BE2C (cell line): ENCODE measurements around the gene LCE1A.

Experiments
- DNase-seq: peaks from one replicate; pipeline ENCODE4 v3.0.0-alpha.2; 2020
- H3K27me3 ChIP-seq: fragments of 250-450 bp; sonication (Bioruptor Pico); 2 replicates; pipeline ENCODE4 v1.5.1; 2020; ENCODE audit warnings: mild to moderate bottlenecking
- H3K36me3 ChIP-seq: fragments of 250-450 bp; sonication (Bioruptor Pico); 2 replicates; pipeline ENCODE4 v1.5.1; 2020; ENCODE audit warnings: mild to moderate bottlenecking
- H3K4me1 ChIP-seq: fragments of 250-450 bp; sonication (Bioruptor Pico); 2 replicates; pipeline ENCODE4 v1.5.1; 2020
- H3K4me3 ChIP-seq: 2 replicates; pipeline ENCODE4 v1.5.1; 2011; ENCODE audit warnings: low read depth, low read length
- H3K9me3 ChIP-seq: fragments of 250-450 bp; sonication (Bioruptor Pico); 2 replicates; pipeline ENCODE4 v1.5.1; 2020
- CTCF ChIP-seq: IDR thresholded peaks from 2 replicates; pipeline ENCODE4 v1.5.1; 2012; ENCODE audit warnings: mild to moderate bottlenecking, low read depth, low read length

The LCE1A gene

DNA sequence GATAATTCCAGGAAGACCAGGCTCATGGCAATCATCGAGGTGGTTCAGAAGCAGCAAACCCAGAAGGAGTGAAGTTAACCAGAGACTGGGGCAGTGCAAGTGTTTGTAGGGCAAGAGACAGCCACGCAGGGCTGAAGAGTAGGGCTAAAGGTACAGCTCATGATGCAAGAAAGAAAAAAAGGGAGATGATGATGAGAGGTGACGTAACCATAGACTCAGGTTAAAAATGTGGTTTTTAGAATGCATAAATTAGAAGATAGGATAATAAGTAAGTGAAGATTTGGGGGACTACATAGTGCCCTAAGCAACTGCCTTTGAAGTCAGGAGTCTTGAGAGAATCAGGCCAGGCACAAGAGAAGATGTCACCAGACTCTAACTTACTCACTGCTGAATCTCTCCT lies 32.9 kb downstream of the LCE1A start:
- Histone ChIP-seq H3K9me3 (no peaks in the 10 kb centered on the region), H3K27me3 (no peaks in the 10 kb centered on the region)

DNA sequence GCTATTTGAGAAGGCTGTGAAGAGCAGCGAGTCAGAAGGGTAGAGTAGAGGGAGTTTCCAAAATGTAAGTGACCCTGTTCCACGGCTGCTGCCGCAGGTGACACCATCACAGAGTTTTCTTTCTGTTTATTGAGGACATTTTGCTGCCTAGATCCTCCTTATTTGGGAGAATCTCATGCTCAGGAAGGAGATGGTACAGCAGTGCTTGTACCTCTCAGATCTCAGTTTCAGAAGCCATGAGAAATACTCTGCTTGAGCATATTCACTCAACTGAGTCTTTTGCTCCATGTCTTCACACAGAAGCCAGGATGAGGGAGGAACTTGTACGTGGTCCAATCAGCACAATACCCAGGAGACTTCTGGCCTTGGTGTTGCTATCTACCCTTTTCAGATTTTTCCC lies 34.1 kb downstream of the LCE1A start:
- Histone ChIP-seq H3K27me3 (no peaks in the 10 kb centered on the region), H3K4me3 (no peak overlapping the region), H3K4me1 (no peaks in the 10 kb centered on the region), H3K36me3 (no peaks in the 10 kb centered on the region), H3K9me3 (no peaks in the 10 kb centered on the region)
- no peak for TF ChIP-seq CTCF
- no peak for DNase-seq

More for the DNA sequence above, 32.9 kb downstream of the LCE1A start:
- Histone ChIP-seq H3K4me1 (no peaks in the 10 kb centered on the region), H3K4me3 (no peak overlapping the region), H3K36me3 (no peaks in the 10 kb centered on the region)
- TF ChIP-seq CTCF, result no peak
- no peak for DNase-seq

- H3K9me3 ChIP-seq, result no peaks in the 10 kb centered on the region
- H3K4me1 ChIP-seq, result no peaks in the 10 kb centered on the region
- no peak overlapping the region for H3K4me3 ChIP-seq
- H3K27me3 ChIP-seq, result no peaks in the 10 kb centered on the region
- no peak for DNase-seq
- H3K36me3 ChIP-seq, result no peaks in the 10 kb centered on the region
- TF ChIP-seq CTCF, result no peak
These were observed 37.2 kb downstream of the LCE1A start for GRCh38 chr1:152864443-152864842.

GRCh38 chr1:152866321-152866720 lies 39.0 kb downstream of the LCE1A start:
- no peaks in the 10 kb centered on the region for H3K27me3 ChIP-seq
- DNase-seq, result no peak
- no peaks in the 10 kb centered on the region for H3K9me3 ChIP-seq
- H3K4me1 ChIP-seq, result no peaks in the 10 kb centered on the region
- no peak for TF ChIP-seq CTCF
- H3K36me3 ChIP-seq, result no peaks in the 10 kb centered on the region
- H3K4me3 ChIP-seq, result no peak overlapping the region

- DNase-seq, result peak; percentile 69
- TF ChIP-seq CTCF, result peak; percentile 87
- Histone ChIP-seq H3K27me3 (no peaks in the 10 kb centered on the region), H3K36me3 (no peaks in the 10 kb centered on the region), H3K9me3 (no peaks in the 10 kb centered on the region), H3K4me3 (no peak overlapping the region), H3K4me1 (no peaks in the 10 kb centered on the region)
These were observed 42.6 kb downstream of the LCE1A start for GRCh38 chr1:152869808-152870419.

DNA sequence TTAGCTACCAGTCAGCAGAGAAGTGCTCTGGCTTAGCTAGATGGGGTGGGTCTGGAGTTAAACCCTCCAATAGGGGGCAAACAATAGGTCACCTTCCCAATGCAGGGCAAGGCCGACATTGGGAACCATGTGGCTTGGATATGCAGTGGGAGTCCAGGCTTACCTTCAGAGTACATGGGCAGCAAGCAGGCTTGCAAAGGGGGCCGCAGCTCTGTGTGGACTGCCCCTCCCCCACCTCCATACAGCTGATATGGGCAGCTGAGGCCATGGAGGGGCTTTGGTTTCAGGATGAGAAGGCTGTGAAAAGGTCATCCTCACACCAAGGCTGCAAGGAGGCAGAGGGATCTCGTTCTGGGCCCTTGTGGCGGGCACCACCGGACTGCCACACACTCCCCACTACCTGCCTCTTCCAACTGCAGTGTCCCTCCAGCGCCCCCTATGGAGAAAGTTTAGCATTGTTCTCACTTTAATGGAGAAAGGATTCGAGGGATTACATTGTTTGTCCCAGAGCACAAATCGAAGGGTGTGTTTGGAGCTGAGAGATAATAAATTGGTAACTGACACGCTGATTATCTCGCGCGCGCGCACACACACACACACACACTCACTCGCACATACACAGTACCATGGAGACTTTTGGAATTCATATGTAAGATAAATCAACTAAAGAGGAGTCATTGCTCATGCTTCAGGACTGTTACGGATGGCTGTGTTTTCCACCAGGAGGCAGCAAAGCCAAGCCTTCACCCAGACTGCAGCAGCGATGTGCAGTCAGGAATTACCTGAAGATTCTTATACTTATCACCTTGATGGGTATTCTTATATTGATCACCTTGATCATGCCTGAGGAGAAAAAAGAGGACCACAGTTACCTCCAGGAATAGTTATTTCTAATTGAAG lies 43.8 kb downstream of the LCE1A start:
- peak; percentile 46 for TF ChIP-seq CTCF
- peak; percentile 19 for DNase-seq
- Histone ChIP-seq H3K4me1 (no peaks in the 10 kb centered on the region), H3K27me3 (no peaks in the 10 kb centered on the region), H3K4me3 (no peak overlapping the region), H3K9me3 (no peaks in the 10 kb centered on the region), H3K36me3 (no peaks in the 10 kb centered on the region)
